Ovary (tissue), 3 donors: ENCODE measurements around the gene PBX1.

ENCODE experiments used
- CTCF ChIP-seq, 3 donors: fragments of 450-650 bp in 2 of 3; fragments of 200-600 bp in 1 of 3; IDR thresholded peaks; one replicate each; pipeline versions ENCODE4 v1.5.1 to v1.8.0; 2016 to 2022; ENCODE audit warnings: antibody characterized with exemption in 3 of 3, mild to moderate bottlenecking in 1 of 3
- EP300 ChIP-seq: sonication (generic); formaldehyde crosslinking; IDR thresholded peaks from one replicate; pipeline ENCODE4 v1.6.1; 2017; ENCODE audit warnings: antibody characterized with exemption
- POLR2A ChIP-seq: fragments of 450-650 bp; IDR thresholded peaks from one replicate; pipeline ENCODE4 v1.6.1; 2017; ENCODE audit warnings: antibody characterized with exemption, mild to moderate bottlenecking, moderate library complexity
- donor health status: DM: no; HTN: no; CAD: no.

GRCh38 chr1:164768619-164769018 lies 209.6 kb downstream of the PBX1 start:
- TF ChIP-seq CTCF (IDR thresholded peaks at IDR 0.05) (no peak), POLR2A (no peak), EP300 (no peak)
